NOMO-1 treated with DMSO at 0.1 percent for 48 hours (cell line): ENCODE data around the gene GCNT2.
"Not testable (repeated sequence)": the region's sequence is repeated elsewhere in the genome, so short reads cannot be mapped to it uniquely, and the experiment has no call there.

ENCODE experiments used
- DNase-seq: peaks from one replicate; lab custom pipeline; 2025; ENCODE audit not compliant: unreplicated experiment; lab: John Stamatoyannopoulos, UW

The GCNT2 gene

GRCh38 chr6:10658910-10659698 is 138.0 kb downstream of the GCNT2 start:
- no peak for DNase-seq

GRCh38 chr6:10659699-10660348 is 138.7 kb downstream of the GCNT2 start:
- no peak for DNase-seq

- not testable (repeated sequence) for DNase-seq
Observed at GRCh38 chr6:10660431-10661191, 139.5 kb downstream of the GCNT2 start.

- no peak for DNase-seq
Observed at GRCh38 chr6:10662207-10662606, 141.1 kb downstream of the GCNT2 start.

GRCh38 chr6:10662742-10663141 is 141.6 kb downstream of the GCNT2 start:
- no peak for DNase-seq

GRCh38 chr6:10665595-10665994 is 144.4 kb downstream of the GCNT2 start:
- DNase-seq: not testable (repeated sequence)

- DNase-seq: no peak
Observed at GRCh38 chr6:10668126-10668917, 147.2 kb downstream of the GCNT2 start.

- no peak for DNase-seq
Observed at GRCh38 chr6:10676403-10676802, 155.3 kb downstream of the GCNT2 start.

GRCh38 chr6:10678456-10678855 is 157.3 kb downstream of the GCNT2 start:
- no peak for DNase-seq
